Measurements from ENCODE around the gene SEL1L. TPM values are rescaled to one million over a fixed set of nuclear protein-coding genes. Genes with fewer than 3 reads are reported as not detected.
"Not testable (repeated sequence)": the region's sequence is repeated elsewhere in the genome, so short reads cannot be mapped to it uniquely, and the experiment has no call there.

The SEL1L gene
- total RNA-seq, 1 experiment from 2014 or later = 41.4 TPM

GRCh38 chr14:81512826-81513225 is 20.8 kb downstream of the SEL1L start:
- H3K27ac ChIP-seq (ENCODE audit: low read depth, low read length); H3K4me1 ChIP-seq (ENCODE audit: control insufficient read depth in 1 of 2, insufficient read depth in 2 of 2, low read length in 2 of 2); H3K9me2 ChIP-seq (ENCODE audit: insufficient read depth); H3K27me3 ChIP-seq (ENCODE audit: insufficient read depth, low read length); H3K79me2 ChIP-seq (ENCODE audit: insufficient read depth, low read length); intact Hi-C loops (cut with micrococcal nuclease); H2AFZ ChIP-seq (ENCODE audit: low read depth, low read length, poor library complexity, severe bottlenecking); BruUV-seq (replicated peaks); H3K9me3 ChIP-seq (ENCODE audit: control insufficient read depth in 1 of 2, insufficient read depth in 1 of 2, low read depth in 1 of 2, low read length in 2 of 2); H3K9ac ChIP-seq (ENCODE audit: low read length); DNase-seq (ENCODE audit: low read depth, low spot score); H3K4me3 ChIP-seq (replicated peaks in 1 of 2; ENCODE audit: low read depth in 1 of 2, low read length in 2 of 2); RAD21 ChIA-PET (ENCODE audit: low non-redundant PET in 1 of 2, low total read pairs in 2 of 2, uncharacterized antibody in 2 of 2, unreplicated experiment in 2 of 2); H3K4me2 ChIP-seq (ENCODE audit: low read length); CTCF ChIA-PET; POLR2A ChIA-PET; ATAC-seq; H4K20me1 ChIP-seq (ENCODE audit: insufficient read depth); H3K36me3 ChIP-seq (ENCODE audit: control insufficient read depth in 1 of 2, insufficient read depth in 2 of 2, low read length in 2 of 2): not testable (repeated sequence)

GRCh38 chr14:81511111-81511904 is 22.3 kb downstream of the SEL1L start:
- H3K4me1 ChIP-seq (ENCODE audit: control insufficient read depth in 1 of 2, insufficient read depth in 2 of 2, low read length in 2 of 2) = no peaks in the 10 kb centered on the region
- no peaks in the 10 kb centered on the region for H3K9me2 ChIP-seq (ENCODE audit: insufficient read depth)
- no peak overlapping the region for H2AFZ ChIP-seq (ENCODE audit: low read depth, low read length, poor library complexity, severe bottlenecking)
- ChIA-PET RAD21 (ENCODE audit: low non-redundant PET in 1 of 2, low total read pairs in 2 of 2, uncharacterized antibody in 2 of 2, unreplicated experiment in 2 of 2) (no interaction called here), POLR2A (interaction anchor here (1.0 kb wide), 1 partner anchor 23 kb away, joined by 3 read pairs; the partner anchor contains the start of gene SEL1L), CTCF (no interaction called here)
- H3K79me2 ChIP-seq (ENCODE audit: insufficient read depth, low read length) = no peaks in the 10 kb centered on the region
- TF ChIP-seq ATF3 (IDR thresholded peaks at IDR 0.05) = no peak
- TF ChIP-seq SP1 (IDR thresholded peaks at IDR 0.05; ENCODE audit: low read depth) = no peak
- no peak for TF ChIP-seq FOSL1 (IDR thresholded peaks at IDR 0.05; ENCODE audit: low read depth)
- no peak for TF ChIP-seq MAX (IDR thresholded peaks at IDR 0.05)
- TF ChIP-seq ZNF274 (IDR thresholded peaks at IDR 0.05; ENCODE audit: low read depth, low read length) = no peak
- no peak for TF ChIP-seq EZH2phosphoT487 (IDR thresholded peaks at IDR 0.05; ENCODE audit: borderline replicate concordance)
- TF ChIP-seq CTCF (IDR thresholded peaks at IDR 0.05 in 2 of 3, conservative IDR thresholded peaks at IDR 0.05 in 1 of 3; ENCODE audit: borderline replicate concordance in 1 of 3, insufficient read depth in 1 of 3, low read depth in 2 of 3, low read length in 2 of 3) = no peak
- TF ChIP-seq EZH2 (IDR thresholded peaks at IDR 0.05) = no peak
- no peaks in the 10 kb centered on the region for H3K27me3 ChIP-seq (ENCODE audit: insufficient read depth, low read length)
- no peak for DNase-seq (ENCODE audit: low read depth, low spot score)
- intact Hi-C loops (cut with micrococcal nuclease) = no loop called here
- no peak overlapping the region for H3K27ac ChIP-seq (ENCODE audit: low read depth, low read length)
- no peak for ATAC-seq
- 0 out of 2 replicates have a peak, but pooled peaks cover 4% of the 10 kb centered on the region for H4K20me1 ChIP-seq (ENCODE audit: insufficient read depth)
- H3K36me3 ChIP-seq (ENCODE audit: control insufficient read depth in 1 of 2, insufficient read depth in 2 of 2, low read length in 2 of 2) = no peaks in the 10 kb centered on the region
- H3K4me3 ChIP-seq (replicated peaks in 1 of 2; ENCODE audit: low read depth in 1 of 2, low read length in 2 of 2) = no peak overlapping the region
- H3K4me2 ChIP-seq (ENCODE audit: low read length) = no peak overlapping the region
- H3K9ac ChIP-seq (ENCODE audit: low read length) = no peak overlapping the region
- BruUV-seq (replicated peaks) = no TSS peak
- H3K9me3 ChIP-seq (ENCODE audit: control insufficient read depth in 1 of 2, insufficient read depth in 1 of 2, low read depth in 1 of 2, low read length in 2 of 2) = no peaks in the 10 kb centered on the region
